HepG2 (cell line): ENCODE results near the gene SHMT1. TPM values are rescaled to one million over a fixed set of nuclear protein-coding genes. Genes with fewer than 3 reads are reported as not detected.

Experiments
- GATA4 ChIP-seq: sonication (generic); IDR thresholded peaks from 2 replicates; pipeline ENCODE4 v1.6.1; 2016; ENCODE audit warnings: antibody characterized with exemption, low read depth, borderline replicate concordance
- KLF6 ChIP-seq: IDR thresholded peaks from 2 replicates; pipeline ENCODE4 v1.8.0; 2016; ENCODE audit warnings: missing biosample characterization, missing genetic modification reagents
- NKX3-1 ChIP-seq: sonication (generic); formaldehyde crosslinking; IDR thresholded peaks from 2 replicates; pipeline ENCODE4 v1.5.0; 2020; ENCODE audit warnings: missing genetic modification reagents
- TBX3 ChIP-seq: fragments of 450-650 bp; IDR thresholded peaks from 2 replicates; pipeline ENCODE4 v1.6.1; 2017; ENCODE audit warnings: antibody characterized with exemption, mild to moderate bottlenecking, inconsistent platforms, borderline replicate concordance
- ZNF12 ChIP-seq: sonication (generic); formaldehyde crosslinking; IDR thresholded peaks from 2 replicates; pipeline ENCODE4 v1.5.0; 2020; ENCODE audit warnings: missing genetic modification reagents
- ZNF205 ChIP-seq: IDR thresholded peaks from 2 replicates; pipeline ENCODE4 v1.6.1; 2018; ENCODE audit warnings: missing biosample characterization, missing genetic modification reagents
- ZNF282 ChIP-seq: fragments of 450-650 bp; IDR thresholded peaks from 2 replicates; pipeline ENCODE4 v1.6.1; 2018; ENCODE audit not compliant: partially characterized antibody
- polyA plus RNA-seq, 8 experiments: library from polyadenylated mRNA; depleted of rRNA in 3 of 8; stranded (reverse) in 7 of 8; unstranded in 1 of 8; fragments of >200 nt; fragmentation: Illumina TruSeq in 4 of 8; extraction: Trizol in 4 of 8; gene quantifications; 2 replicates each; pipeline versions ENCODE4 v1.2.1 to v1.2.3, GENCODE V29; 2011 to 2016; ENCODE audit warnings: low read depth in 4 of 8, missing spikeins in 1 of 8, mixed read lengths in 1 of 8; ENCODE audit not compliant: insufficient read depth in 1 of 8
- total RNA-seq, 5 experiments: library from RNA; depleted of rRNA; stranded (reverse); fragments of >200 nt; fragmentation: Illumina TruSeq; extraction: Trizol; gene quantifications; 2 replicates each; pipeline ENCODE4 v1.2.3, GENCODE V29; 2016; ENCODE audit warnings: low read depth in 1 of 5
- TF ChIP-seq, protein P1 (sequence below): sonication (generic); formaldehyde crosslinking; IDR thresholded peaks from 2 replicates; pipeline ENCODE4 v1.5.1; 2020; ENCODE audit warnings: missing genetic modification reagents, mild to moderate bottlenecking, borderline replicate concordance
- TF ChIP-seq, protein P2 (sequence below), 2 experiments: IDR thresholded peaks; 2 replicates each; pipeline ENCODE4 v1.6.1; 2011 to 2012; ENCODE audit warnings: low read length in 2 of 2, borderline replicate concordance in 1 of 2, low read depth in 1 of 2, mild to moderate bottlenecking in 1 of 2, moderate library complexity in 1 of 2
- TF ChIP-seq, protein P3 (sequence below): sonication (generic); formaldehyde crosslinking; IDR thresholded peaks from 2 replicates; pipeline ENCODE4 v1.5.1; 2020; ENCODE audit warnings: missing genetic modification reagents, mild to moderate bottlenecking, borderline replicate concordance
- TF ChIP-seq, protein P4 (sequence below): sonication (generic); formaldehyde crosslinking; IDR thresholded peaks from 2 replicates; pipeline ENCODE4 v1.8.1; 2023; ENCODE audit warnings: mild to moderate bottlenecking, missing genetic modification reagents
- TF ChIP-seq, protein P5 (sequence below): sonication (generic); formaldehyde crosslinking; IDR thresholded peaks from 2 replicates; pipeline ENCODE4 v1.8.1; 2023; ENCODE audit warnings: mild to moderate bottlenecking, inconsistent platforms, moderate library complexity, missing genetic modification reagents, borderline replicate concordance
- TF ChIP-seq, protein P6 (sequence below): sonication (generic); formaldehyde crosslinking; IDR thresholded peaks from 2 replicates; pipeline ENCODE4 v1.9.0; 2021; ENCODE audit warnings: missing genetic modification reagents, mild to moderate bottlenecking, borderline replicate concordance
- TF ChIP-seq, protein P7 (sequence below): sonication (generic); formaldehyde crosslinking; IDR thresholded peaks from 2 replicates; pipeline ENCODE4 v1.8.1; 2022; ENCODE audit warnings: mild to moderate bottlenecking, missing genetic modification reagents

The SHMT1 gene
- total and polyA plus RNA-seq, 2 of the 13 experiments (the other 11 are each of a cell fraction or from before 2014, with no cell fraction given): 21.3 to 48.8 TPM

DNA sequence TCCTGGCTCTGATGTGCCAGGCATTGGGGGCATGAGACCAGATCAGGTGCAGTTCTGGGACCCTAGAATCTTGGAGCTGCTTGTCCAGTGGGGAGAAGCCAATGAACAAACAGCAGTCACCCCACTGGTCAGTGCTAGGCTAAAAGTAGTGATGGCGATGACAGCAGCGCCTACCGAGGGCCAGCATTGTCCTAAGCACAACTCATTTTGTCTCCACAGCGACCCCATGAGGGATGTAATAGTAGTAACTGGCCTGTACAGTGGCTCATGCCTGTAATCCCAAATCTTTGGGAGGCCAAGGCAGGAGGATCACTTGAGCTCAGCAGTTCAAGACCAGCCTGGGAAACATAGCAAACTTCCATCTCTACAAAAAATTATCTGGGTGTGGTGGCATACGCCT, 42.0 kb downstream of the SHMT1 start (continued):
- TF ChIP-seq, protein P1, sequence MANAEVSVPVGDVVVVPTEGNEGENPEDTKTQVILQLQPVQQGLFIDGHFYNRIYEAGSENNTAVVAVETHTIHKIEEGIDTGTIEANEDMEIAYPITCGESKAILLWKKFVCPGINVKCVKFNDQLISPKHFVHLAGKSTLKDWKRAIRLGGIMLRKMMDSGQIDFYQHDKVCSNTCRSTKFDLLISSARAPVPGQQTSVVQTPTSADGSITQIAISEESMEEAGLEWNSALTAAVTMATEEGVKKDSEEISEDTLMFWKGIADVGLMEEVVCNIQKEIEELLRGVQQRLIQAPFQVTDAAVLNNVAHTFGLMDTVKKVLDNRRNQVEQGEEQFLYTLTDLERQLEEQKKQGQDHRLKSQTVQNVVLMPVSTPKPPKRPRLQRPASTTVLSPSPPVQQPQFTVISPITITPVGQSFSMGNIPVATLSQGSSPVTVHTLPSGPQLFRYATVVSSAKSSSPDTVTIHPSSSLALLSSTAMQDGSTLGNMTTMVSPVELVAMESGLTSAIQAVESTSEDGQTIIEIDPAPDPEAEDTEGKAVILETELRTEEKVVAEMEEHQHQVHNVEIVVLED (CRISPR knock-in tag): no peak
- TF ChIP-seq, protein P2, sequence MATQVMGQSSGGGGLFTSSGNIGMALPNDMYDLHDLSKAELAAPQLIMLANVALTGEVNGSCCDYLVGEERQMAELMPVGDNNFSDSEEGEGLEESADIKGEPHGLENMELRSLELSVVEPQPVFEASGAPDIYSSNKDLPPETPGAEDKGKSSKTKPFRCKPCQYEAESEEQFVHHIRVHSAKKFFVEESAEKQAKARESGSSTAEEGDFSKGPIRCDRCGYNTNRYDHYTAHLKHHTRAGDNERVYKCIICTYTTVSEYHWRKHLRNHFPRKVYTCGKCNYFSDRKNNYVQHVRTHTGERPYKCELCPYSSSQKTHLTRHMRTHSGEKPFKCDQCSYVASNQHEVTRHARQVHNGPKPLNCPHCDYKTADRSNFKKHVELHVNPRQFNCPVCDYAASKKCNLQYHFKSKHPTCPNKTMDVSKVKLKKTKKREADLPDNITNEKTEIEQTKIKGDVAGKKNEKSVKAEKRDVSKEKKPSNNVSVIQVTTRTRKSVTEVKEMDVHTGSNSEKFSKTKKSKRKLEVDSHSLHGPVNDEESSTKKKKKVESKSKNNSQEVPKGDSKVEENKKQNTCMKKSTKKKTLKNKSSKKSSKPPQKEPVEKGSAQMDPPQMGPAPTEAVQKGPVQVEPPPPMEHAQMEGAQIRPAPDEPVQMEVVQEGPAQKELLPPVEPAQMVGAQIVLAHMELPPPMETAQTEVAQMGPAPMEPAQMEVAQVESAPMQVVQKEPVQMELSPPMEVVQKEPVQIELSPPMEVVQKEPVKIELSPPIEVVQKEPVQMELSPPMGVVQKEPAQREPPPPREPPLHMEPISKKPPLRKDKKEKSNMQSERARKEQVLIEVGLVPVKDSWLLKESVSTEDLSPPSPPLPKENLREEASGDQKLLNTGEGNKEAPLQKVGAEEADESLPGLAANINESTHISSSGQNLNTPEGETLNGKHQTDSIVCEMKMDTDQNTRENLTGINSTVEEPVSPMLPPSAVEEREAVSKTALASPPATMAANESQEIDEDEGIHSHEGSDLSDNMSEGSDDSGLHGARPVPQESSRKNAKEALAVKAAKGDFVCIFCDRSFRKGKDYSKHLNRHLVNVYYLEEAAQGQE (IDR thresholded peaks at IDR 0.05; ENCODE audit: borderline replicate concordance in 1 of 2, low read depth in 1 of 2, low read length in 2 of 2): no peak
- TF ChIP-seq NKX3-1 (CRISPR knock-in tag) (no peak), ZNF205 (peak; percentile 97), TBX3 (no peak), KLF6 (no peak), ZNF12 (no peak), ZNF282 (no peak), GATA4 (no peak)
- TF ChIP-seq, protein P3, sequence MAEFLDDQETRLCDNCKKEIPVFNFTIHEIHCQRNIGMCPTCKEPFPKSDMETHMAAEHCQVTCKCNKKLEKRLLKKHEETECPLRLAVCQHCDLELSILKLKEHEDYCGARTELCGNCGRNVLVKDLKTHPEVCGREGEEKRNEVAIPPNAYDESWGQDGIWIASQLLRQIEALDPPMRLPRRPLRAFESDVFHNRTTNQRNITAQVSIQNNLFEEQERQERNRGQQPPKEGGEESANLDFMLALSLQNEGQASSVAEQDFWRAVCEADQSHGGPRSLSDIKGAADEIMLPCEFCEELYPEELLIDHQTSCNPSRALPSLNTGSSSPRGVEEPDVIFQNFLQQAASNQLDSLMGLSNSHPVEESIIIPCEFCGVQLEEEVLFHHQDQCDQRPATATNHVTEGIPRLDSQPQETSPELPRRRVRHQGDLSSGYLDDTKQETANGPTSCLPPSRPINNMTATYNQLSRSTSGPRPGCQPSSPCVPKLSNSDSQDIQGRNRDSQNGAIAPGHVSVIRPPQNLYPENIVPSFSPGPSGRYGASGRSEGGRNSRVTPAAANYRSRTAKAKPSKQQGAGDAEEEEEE (CRISPR knock-in tag): no peak
- TF ChIP-seq, protein P4, sequence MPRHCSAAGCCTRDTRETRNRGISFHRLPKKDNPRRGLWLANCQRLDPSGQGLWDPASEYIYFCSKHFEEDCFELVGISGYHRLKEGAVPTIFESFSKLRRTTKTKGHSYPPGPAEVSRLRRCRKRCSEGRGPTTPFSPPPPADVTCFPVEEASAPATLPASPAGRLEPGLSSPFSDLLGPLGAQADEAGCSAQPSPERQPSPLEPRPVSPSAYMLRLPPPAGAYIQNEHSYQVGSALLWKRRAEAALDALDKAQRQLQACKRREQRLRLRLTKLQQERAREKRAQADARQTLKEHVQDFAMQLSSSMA (CRISPR knock-in tag): no peak
- TF ChIP-seq, protein P5, sequence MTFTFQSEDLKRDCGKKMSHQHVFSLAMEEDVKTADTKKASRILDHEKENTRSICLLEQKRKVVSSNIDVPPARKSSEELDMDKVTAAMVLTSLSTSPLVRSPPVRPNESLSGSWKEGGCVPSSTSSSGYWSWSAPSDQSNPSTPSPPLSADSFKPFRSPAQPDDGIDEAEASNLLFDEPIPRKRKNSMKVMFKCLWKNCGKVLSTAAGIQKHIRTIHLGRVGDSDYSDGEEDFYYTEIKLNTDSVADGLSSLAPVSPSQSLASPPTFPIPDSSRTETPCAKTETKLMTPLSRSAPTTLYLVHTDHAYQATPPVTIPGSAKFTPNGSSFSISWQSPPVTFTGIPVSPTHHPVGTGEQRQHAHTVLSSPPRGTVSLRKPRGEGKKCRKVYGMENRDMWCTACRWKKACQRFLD (CRISPR knock-in tag): no peak
- TF ChIP-seq, protein P6, sequence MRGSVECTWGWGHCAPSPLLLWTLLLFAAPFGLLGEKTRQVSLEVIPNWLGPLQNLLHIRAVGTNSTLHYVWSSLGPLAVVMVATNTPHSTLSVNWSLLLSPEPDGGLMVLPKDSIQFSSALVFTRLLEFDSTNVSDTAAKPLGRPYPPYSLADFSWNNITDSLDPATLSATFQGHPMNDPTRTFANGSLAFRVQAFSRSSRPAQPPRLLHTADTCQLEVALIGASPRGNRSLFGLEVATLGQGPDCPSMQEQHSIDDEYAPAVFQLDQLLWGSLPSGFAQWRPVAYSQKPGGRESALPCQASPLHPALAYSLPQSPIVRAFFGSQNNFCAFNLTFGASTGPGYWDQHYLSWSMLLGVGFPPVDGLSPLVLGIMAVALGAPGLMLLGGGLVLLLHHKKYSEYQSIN (CRISPR knock-in tag): no peak
- TF ChIP-seq, protein P7, sequence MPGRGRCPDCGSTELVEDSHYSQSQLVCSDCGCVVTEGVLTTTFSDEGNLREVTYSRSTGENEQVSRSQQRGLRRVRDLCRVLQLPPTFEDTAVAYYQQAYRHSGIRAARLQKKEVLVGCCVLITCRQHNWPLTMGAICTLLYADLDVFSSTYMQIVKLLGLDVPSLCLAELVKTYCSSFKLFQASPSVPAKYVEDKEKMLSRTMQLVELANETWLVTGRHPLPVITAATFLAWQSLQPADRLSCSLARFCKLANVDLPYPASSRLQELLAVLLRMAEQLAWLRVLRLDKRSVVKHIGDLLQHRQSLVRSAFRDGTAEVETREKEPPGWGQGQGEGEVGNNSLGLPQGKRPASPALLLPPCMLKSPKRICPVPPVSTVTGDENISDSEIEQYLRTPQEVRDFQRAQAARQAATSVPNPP (CRISPR knock-in tag): no peak
